LoVo (cell line): ENCODE data around the gene GSAP.
"Not testable (repeated sequence)": the region's sequence is repeated elsewhere in the genome, so short reads cannot be mapped to it uniquely, and the experiment has no call there.

ENCODE experiments used
- DNase-seq: peaks from one replicate; pipeline ENCODE4 v3.0.0-alpha.2; 2016; ENCODE audit warnings: low spot score

The GSAP gene

DNA sequence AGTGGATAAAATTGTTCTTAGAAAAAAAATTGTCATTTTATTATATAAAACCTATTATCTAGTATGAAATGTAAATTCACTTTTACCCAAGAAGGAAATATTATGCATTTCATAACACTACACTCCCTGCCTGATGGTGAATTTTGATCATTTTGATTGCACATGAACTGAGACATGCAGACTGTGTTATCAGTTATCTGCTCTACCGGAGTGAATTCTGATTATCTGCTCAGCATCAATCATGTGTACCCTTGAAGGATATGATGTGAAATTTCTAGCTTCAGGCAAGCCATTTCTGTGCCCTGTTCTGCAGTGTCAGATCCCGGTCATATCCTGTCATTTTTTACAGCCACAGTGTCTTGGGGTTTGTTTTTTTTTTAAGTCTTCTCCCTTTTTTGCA is 131.5 kb downstream of the GSAP start:
- DNase-seq: no peak

DNA sequence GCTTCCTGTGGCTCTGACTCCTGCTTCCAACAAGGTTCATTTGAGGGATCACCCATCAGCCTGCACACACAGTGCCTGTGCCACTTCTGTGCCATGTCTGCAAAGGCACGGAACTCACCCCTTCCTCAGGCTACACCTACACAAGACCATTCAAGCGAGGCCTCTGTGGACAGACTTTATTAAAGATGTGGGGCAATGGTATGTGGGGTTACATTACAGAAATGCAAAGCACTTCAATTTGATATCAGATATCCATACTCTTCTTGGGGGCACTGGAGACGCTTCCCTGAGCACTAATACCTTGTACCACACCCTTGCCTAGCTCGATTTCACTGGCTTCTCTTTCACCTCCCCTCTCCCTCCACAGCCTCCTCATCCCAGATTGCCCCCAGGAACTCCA is 132.1 kb downstream of the GSAP start:
- no peak for DNase-seq

DNA sequence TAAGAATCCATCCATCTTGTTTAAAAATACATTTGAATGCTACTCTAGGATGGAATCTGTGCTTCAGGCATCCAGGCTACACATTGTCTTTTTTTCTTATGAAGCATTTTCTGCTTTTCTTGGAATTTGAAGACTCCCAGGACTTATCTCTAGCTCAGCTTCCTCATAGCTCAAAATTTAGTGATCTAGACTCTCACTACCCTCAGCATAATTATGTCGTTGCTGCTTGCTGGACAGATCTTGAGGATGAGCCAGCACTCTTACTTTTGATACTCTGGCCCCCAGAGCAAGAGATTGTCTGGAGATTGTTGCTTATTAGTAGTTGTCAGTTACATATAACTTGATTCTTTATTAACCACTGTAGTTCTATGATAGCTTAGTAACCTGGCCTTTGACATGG is 133.3 kb downstream of the GSAP start:
- DNase-seq: no peak

DNA sequence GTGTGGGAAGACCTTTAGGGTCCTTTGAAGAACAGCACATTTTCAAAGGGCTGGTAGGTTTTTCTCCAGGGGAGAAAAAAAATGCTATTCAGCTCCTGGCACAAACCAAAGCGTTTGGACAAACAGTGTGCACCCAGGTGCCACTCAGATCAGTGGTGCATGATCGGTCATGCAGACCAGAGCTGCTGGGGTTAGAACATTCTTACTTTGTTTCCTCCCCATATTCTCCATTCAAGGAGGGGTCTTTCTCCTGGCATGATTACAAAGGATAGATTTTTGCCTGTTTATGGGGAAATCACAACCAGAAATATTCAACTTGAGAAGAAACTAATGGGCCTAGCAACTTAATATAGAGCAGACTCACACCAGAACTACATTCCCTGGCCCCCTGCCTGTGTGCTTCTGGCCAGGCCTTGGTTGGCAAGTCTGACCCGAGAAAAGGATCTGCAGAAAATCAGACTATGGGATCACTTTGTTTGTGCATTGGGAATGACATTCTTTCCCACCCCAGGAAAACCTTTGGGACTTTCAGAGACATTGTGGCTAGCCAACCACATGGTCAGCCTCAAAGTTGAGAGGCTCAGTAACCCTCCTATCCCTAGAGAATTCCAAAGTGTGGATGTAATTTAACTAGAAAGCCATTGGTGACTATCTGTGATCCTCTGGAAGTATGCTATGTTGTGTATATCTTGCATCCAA is 134.2 kb downstream of the GSAP start:
- no peak for DNase-seq

DNA sequence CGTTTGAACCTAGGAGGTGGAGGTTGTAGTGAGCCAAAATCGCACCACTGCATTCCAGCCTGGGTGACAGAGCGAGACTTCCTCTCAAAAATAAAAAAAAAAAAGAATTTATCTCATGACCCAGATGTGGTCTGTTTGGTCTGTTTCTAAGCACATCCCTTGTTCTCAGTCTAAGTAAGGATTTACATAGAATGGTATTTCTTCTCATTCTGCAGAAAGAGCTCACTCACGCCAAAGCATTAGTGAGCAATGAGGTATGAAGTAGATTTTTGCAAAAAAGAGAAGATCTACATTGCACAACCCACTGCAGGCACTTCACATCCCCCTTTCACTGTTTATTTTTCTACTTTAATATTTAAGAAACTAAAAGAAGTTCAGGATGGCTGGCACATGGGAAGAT is 140.0 kb downstream of the GSAP start:
- no peak for DNase-seq

DNA sequence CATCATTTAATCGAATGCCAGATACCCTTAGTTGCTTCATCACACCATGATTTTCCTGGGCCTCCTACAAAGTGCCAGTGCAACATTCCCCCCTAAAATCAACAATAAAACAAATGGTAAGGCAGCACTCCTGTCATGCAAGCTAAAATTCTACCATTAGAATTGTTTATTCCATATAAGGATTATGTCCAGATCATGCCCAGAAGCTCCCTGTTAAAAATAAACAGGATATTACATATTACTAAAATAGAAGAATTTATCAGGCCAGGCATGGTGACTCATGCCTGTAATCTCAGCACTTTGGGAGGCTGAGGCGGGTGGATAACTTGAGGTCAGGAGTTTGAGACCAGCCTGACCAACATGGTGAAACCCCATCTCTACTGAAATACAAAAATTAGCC is 140.5 kb downstream of the GSAP start:
- not testable (repeated sequence) for DNase-seq

DNA sequence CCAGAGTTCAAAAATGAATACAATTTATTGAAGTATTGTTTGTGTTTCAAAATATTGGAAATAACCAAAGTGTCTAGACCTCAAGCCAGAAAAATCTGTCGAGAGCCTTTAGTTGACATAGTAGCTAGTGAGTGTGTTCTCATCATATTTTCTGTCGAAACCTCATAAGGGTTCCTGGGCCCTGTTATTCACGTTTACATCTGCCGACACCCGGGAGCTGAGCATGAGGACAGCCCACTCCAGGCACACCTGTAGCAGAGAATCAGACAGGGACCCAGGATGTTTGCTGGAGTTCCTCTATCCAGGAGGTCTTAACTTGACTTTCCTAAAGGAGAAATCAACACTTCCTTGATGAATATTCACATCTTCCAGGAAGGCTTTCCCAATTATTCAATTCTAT is 144.4 kb downstream of the GSAP start:
- DNase-seq: no peak

DNA sequence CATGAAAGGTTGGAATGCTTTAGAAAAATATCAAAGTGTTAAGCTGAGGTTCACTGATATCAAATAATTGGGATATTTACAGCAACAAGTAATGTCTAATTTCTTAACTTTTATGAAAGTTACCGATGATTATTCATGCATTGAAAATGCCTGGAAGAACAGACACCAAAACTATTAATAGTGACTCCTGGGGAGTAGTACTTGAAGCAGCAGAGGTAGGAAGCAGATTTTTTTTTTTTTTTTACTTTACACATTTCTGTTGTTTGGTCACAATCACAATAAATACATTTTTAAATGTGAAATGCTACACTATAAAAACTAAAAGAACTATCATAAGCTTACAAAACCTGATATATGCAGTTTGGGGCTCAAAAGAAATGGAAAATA is 146.1 kb downstream of the GSAP start:
- no peak for DNase-seq

DNA sequence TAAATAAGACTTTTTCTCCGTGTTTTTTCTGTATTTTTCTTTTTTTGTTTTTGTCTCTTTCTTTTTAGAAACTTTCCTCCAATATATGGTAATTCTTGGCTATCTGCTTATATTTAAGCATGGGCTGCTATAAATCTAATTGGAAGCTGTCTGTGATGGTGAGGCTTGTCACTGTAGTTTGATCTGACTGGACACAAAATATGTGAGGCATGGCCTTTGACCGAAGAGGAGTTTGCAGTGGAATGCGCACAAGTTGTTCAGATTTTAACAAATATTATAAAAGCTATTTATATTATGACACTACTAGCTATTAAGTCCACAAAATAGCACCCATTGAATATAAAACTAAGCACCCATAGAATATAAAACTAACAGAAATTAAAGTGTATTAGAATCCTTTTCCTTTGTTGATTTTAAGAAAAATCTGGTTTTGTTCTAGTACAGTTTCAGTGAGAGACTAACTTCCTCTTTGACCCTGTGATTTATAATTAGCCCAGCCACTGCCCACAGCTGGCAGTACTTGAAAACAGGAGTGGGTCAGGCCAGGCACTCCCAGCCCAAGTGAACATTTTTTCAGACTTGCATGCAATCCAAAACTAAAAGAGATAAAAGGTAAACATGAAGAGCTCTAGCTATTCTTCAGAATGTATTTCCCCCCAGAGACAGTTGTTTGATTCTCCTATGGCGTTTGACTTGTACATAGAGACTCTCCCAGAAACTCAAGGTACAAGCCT is 146.6 kb downstream of the GSAP start:
- no peak for DNase-seq

DNA sequence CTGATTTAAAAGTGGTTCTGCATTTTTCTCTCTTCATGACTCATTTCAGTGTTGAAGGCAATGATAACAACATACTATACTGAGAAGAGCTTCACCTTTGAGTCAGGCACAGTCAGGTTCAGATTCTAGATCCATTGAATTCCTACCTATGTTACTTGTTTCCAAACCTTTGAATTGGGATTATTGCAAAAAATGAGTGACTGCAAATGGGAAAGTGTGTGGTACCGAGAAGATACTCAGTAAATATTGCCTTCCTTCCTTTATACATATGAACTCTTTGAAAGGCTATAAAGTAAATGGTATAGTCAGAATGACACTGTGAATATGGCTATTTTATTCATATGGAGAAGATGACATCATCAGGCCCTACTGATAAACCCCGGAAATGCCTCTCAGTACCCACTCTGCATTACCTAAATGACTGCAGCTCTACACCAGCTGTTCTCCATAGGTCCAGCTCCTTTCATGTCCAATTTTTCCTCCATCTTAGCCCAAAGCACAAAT is 149.8 kb downstream of the GSAP start:
- DNase-seq: no peak

DNA sequence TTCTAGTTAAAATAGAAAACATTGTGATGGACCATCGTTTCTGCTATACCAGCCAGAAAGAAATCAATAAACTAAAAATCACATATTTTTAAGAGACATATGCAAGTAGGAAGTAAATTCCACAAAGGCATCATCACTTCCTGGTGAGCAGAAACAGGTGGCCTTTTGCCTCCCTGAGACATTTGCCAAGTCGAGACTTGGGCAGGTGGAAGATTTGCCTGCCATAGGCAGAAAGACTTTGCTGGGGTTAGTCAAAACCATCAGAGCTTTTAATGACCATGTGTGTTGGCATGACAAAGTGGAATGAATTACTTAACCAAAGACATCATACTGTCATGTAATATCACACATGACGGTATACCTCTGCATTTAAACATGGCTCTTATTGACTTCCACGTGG is 150.5 kb downstream of the GSAP start:
- no peak for DNase-seq

DNA sequence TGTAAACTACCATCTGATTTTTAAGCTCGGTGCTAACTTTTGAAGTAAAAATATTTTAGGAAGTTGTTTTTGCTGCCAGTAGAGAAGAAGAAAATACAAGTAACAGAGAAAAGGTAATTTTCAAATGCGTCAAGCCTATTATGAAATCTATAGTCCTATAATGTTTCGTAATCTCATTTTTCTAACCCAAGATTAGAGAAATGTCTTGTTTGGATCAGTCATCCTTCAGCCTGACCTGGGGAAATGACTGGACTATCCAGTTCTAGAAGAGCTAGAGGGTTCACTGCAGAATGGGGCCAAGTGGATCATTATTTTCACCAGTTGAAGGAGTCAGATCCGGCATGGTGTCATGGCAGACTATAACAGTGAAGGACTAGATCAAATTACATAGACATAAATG is 153.8 kb downstream of the GSAP start:
- DNase-seq: no peak
